CD14-positive monocyte (primary cell): ENCODE results near the gene SRGAP2. TPM values are rescaled to one million over a fixed set of nuclear protein-coding genes. Genes with fewer than 3 reads are reported as not detected.
"Not testable (repeated sequence)": the region's sequence is repeated elsewhere in the genome, so short reads cannot be mapped to it uniquely, and the experiment has no call there.

Source experiments
- DNase-seq, 3 donors: peaks; one replicate each; pipeline ENCODE4 v3.0.0-alpha.2; 2011 to 2022
- H2AFZ ChIP-seq: 2 replicates; pipeline ENCODE4 v1.6.0; 2012; ENCODE audit warnings: mild to moderate bottlenecking, low read depth, low read length, inconsistent platforms; ENCODE audit not compliant: insufficient read depth, poor library complexity, severe bottlenecking
- H3K27ac ChIP-seq, 2 donors: 1 replicate in 1 of 2; 2 replicates in 1 of 2; pipeline ENCODE4 v1.5.1; 2012 to 2013; ENCODE audit warnings: low read length in 2 of 2, control low read depth in 1 of 2, inconsistent platforms in 1 of 2, low read depth in 1 of 2, mild to moderate bottlenecking in 1 of 2
- H3K27me3 ChIP-seq, 2 donors: one replicate each; pipeline versions ENCODE4 v1.6.0 to v1.6.1; 2011 to 2013; ENCODE audit warnings: low read length in 2 of 2; ENCODE audit not compliant: control insufficient read depth in 2 of 2, insufficient read depth in 2 of 2
- H3K36me3 ChIP-seq, 2 donors: replicated peaks in 1 of 2; 1 replicate in 1 of 2; 2 replicates in 1 of 2; pipeline versions ENCODE4 v1.5.1 to v1.6.1; 2012 to 2013; ENCODE audit warnings: low read length in 2 of 2, control low read depth in 1 of 2, inconsistent platforms in 1 of 2, mild to moderate bottlenecking in 1 of 2; ENCODE audit not compliant: insufficient read depth in 2 of 2, control insufficient read depth in 1 of 2
- H3K4me1 ChIP-seq, 2 donors: 1 replicate in 1 of 2; 2 replicates in 1 of 2; pipeline versions ENCODE4 v1.5.1 to v1.6.1; 2012 to 2013; ENCODE audit warnings: low read length in 2 of 2, control low read depth in 1 of 2, inconsistent platforms in 1 of 2, mild to moderate bottlenecking in 1 of 2, moderate library complexity in 1 of 2; ENCODE audit not compliant: insufficient read depth in 2 of 2, control insufficient read depth in 1 of 2
- H3K4me2 ChIP-seq: replicated peaks from 2 replicates; pipeline ENCODE3; 2012; ENCODE audit warnings: low read length, moderate library complexity, mild to moderate bottlenecking; ENCODE audit not compliant: poor library complexity, severe bottlenecking; ENCODE audit errors: extremely low read depth
- H3K4me3 ChIP-seq, 3 experiments: fragments of 200-600 bp in 1 of 3; sonication (generic) in 1 of 3; replicated peaks in 1 of 3; 1 replicate in 2 of 3; 2 replicates in 1 of 3; pipeline ENCODE4 v1.5.1; 2011 to 2013; ENCODE audit warnings: low read length in 3 of 3, mild to moderate bottlenecking in 3 of 3, control low read depth in 2 of 3, low read depth in 2 of 3, inconsistent platforms in 1 of 3, moderate library complexity in 1 of 3
- H3K79me2 ChIP-seq: 2 replicates; pipeline ENCODE4 v1.6.0; 2012; ENCODE audit warnings: mild to moderate bottlenecking, control low read depth, inconsistent platforms, low read length, moderate library complexity; ENCODE audit not compliant: insufficient read depth
- H3K9ac ChIP-seq: 2 replicates; pipeline ENCODE4 v1.6.0; 2017; ENCODE audit warnings: low read length, mild to moderate bottlenecking; ENCODE audit not compliant: insufficient read depth, poor library complexity, severe bottlenecking
- H3K9me3 ChIP-seq, 2 donors: replicated peaks in 1 of 2; 1 replicate in 1 of 2; 2 replicates in 1 of 2; pipeline versions ENCODE4 v1.5.1 to v1.6.1; 2012 to 2013; ENCODE audit warnings: low read length in 2 of 2, control low read depth in 1 of 2; ENCODE audit not compliant: control insufficient read depth in 1 of 2, insufficient read depth in 1 of 2
- H4K20me1 ChIP-seq: 2 replicates; pipeline ENCODE4 v1.6.0; 2012; ENCODE audit warnings: mild to moderate bottlenecking, low read length, control low read depth, moderate library complexity; ENCODE audit not compliant: insufficient read depth
- H3K27ac Mint-ChIP-seq, 7 donors: one replicate each; pipeline ENCODE4 v1.8.0; 2020; ENCODE audit warnings: mild to moderate bottlenecking in 7 of 7, mixed read lengths in 7 of 7, moderate library complexity in 6 of 7, inconsistent platforms in 2 of 7
- H3K27me3 Mint-ChIP-seq, 3 donors: one replicate each; pipeline ENCODE4 v1.8.0; 2021 to 2022; ENCODE audit warnings: low read depth in 3 of 3, mild to moderate bottlenecking in 3 of 3, mixed read lengths in 3 of 3, moderate library complexity in 3 of 3, inconsistent platforms in 1 of 3
- H3K36me3 Mint-ChIP-seq, 2 donors: one replicate each; pipeline ENCODE4 v1.8.0; 2020; ENCODE audit warnings: mixed read lengths in 2 of 2, inconsistent platforms in 1 of 2, mild to moderate bottlenecking in 1 of 2
- H3K4me1 Mint-ChIP-seq: one replicate; pipeline ENCODE4 v1.8.0; 2020; ENCODE audit warnings: mild to moderate bottlenecking, mixed read lengths
- H3K4me3 Mint-ChIP-seq, 2 donors: one replicate each; pipeline ENCODE4 v1.8.0; 2020; ENCODE audit warnings: mild to moderate bottlenecking in 2 of 2, mixed read lengths in 2 of 2, moderate library complexity in 1 of 2
- H3K9me3 Mint-ChIP-seq, 7 donors: one replicate each; pipeline ENCODE4 v1.8.0; 2020 to 2022; ENCODE audit warnings: mixed read lengths in 7 of 7, mild to moderate bottlenecking in 6 of 7, moderate library complexity in 6 of 7, inconsistent platforms in 2 of 7
- WGBS: methylation state at CpG from one replicate; pipeline ENCODE4 v1.1.5; 2013; ENCODE audit warnings: missing lambda C conversion rate; ENCODE audit not compliant: insufficient coverage; 5-methylcytosine and 5-hydroxymethylcytosine counted together
- intact Hi-C, 2 donors: fragments of 100-400 bp; cut with micrococcal nuclease; formaldehyde crosslinking; loops; one replicate each; pipeline versions ENCODE4 v1.15.0 to v1.15.1; 2023
- polyA plus RNA-seq, 3 donors: library from polyadenylated mRNA; depleted of rRNA in 1 of 3; unstranded in 2 of 3; stranded (reverse) in 1 of 3; fragments of 300-500 nt in 2 of 3; fragments of >200 nt in 1 of 3; fragmentation: Illumina TruSeq in 2 of 3; gene quantifications; 1 replicate in 2 of 3; 2 replicates in 1 of 3; pipeline ENCODE4 v1.2.3, GENCODE V29; 2012 to 2021

SRGAP2 gene
- polyA plus RNA-seq, 3 donors = 13.6 to 70.7 (median 19.3) TPM

DNA sequence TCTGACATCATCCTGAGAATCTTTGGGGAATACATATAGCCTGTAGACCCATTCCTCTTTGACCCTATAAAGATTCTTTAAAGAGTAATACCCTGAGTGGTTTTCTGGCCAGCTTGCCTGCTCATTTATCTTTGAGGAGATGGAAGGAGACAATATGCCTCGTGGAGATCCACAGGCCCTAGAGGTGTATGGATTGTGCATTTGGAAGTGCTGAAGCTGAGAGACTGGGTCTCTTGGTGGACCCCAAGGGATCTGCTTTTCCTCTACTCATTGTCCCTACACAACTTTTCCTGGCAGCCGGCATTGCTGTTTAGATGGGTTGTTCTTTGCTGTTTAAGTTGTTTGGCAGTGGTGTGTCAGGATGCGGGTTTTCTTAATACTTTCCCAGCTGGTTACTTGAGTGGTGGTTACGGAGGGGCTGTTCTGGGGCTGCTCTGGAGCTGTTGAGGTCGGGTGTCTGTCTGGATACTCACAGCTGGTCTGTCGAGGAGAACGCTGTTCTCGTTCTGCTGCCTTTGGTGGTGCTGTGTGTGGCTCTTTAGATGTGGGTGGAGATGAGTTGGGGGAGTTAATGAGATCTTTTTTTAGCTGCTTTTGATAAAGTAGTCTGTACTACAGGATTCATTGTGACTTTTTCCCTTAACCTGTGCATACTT is 49.5 kb downstream of the SRGAP2 start:
- intact Hi-C loops, H3K27ac ChIP-seq, H3K4me1 Mint-ChIP-seq, H3K4me3 ChIP-seq, H3K4me2 ChIP-seq, H3K9me3 Mint-ChIP-seq, H3K36me3 ChIP-seq, H3K27me3 Mint-ChIP-seq, H3K36me3 Mint-ChIP-seq, DNase-seq, H3K9ac ChIP-seq, H3K27me3 ChIP-seq, H3K4me1 ChIP-seq, H4K20me1 ChIP-seq, H2AFZ ChIP-seq, H3K79me2 ChIP-seq, H3K9me3 ChIP-seq, H3K4me3 Mint-ChIP-seq: not testable (repeated sequence)
- 73% methylated on average over 2 of the region's 8 CpGs for WGBS
- peak overlapping the region in 3 of 7 donors; percentile 25 to 67 (median 52) for H3K27ac Mint-ChIP-seq

Other genes starting within 250 kb of the SRGAP2 start
- under 1 TPM; 0.41 to 0.52 (median 0.47) TPM for gene RAB7B, start 200.1 kb upstream of the SRGAP2 start, polyA plus RNA-seq
- gene CTSE, start 179.6 kb upstream of the SRGAP2 start, polyA plus RNA-seq = not detected
- not detected for gene RHEX, start 150.4 kb upstream of the SRGAP2 start, polyA plus RNA-seq
- not detected for gene AVPR1B, start 86.2 kb upstream of the SRGAP2 start, polyA plus RNA-seq
- 1 to 10 TPM; 3.9 to 6.3 (median 6.0) TPM for gene FAM72A, start 702 bp upstream of the SRGAP2 start, polyA plus RNA-seq